SK-N-SH treated with all-trans-retinoic acid at 6 μM for 48 hours (cell line): ENCODE results near the gene DNAH1.

Source experiments
- ARNTL ChIP-seq: fragments of 450-650 bp; formaldehyde crosslinking; IDR thresholded peaks from 2 replicates; pipeline ENCODE4 v1.5.0; 2020; ENCODE audit warnings: low read depth, mild to moderate bottlenecking, moderate library complexity, borderline replicate concordance
- CSDC2 ChIP-seq: fragments of 250-450 bp; sonication (Bioruptor Pico); IDR thresholded peaks from 2 replicates; pipeline ENCODE4 v1.5.0; 2020; ENCODE audit warnings: mild to moderate bottlenecking, moderate library complexity
- ESRRG ChIP-seq: fragments of 250-450 bp; sonication (Bioruptor Pico); IDR thresholded peaks from 2 replicates; pipeline ENCODE4 v1.6.1; 2021; ENCODE audit warnings: mild to moderate bottlenecking
- RARB ChIP-seq: fragments of 250-450 bp; sonication (Bioruptor Pico); IDR thresholded peaks from 2 replicates; pipeline ENCODE4 v1.8.0; 2021; ENCODE audit warnings: mild to moderate bottlenecking, moderate library complexity
- SNAI2 ChIP-seq: fragments of 250-450 bp; sonication (Bioruptor Pico); IDR thresholded peaks from 2 replicates; pipeline ENCODE4 v1.5.0; 2020; ENCODE audit warnings: mild to moderate bottlenecking, moderate library complexity
- TCF4 ChIP-seq: fragments of 250-450 bp; sonication (Bioruptor Pico); IDR thresholded peaks from 2 replicates; pipeline ENCODE4 v1.8.0; 2021; ENCODE audit warnings: mild to moderate bottlenecking, moderate library complexity, borderline replicate concordance
- TOX ChIP-seq: fragments of 250-450 bp; sonication (Bioruptor Pico); IDR thresholded peaks from 2 replicates; pipeline ENCODE4 v1.8.0; 2021; ENCODE audit warnings: mild to moderate bottlenecking, moderate library complexity, borderline replicate concordance
- ZFP30 ChIP-seq: fragments of 450-650 bp; formaldehyde crosslinking; IDR thresholded peaks from 2 replicates; pipeline ENCODE4 v1.5.0; 2022; ENCODE audit warnings: mild to moderate bottlenecking, moderate library complexity
- ZNF565 ChIP-seq: fragments of 450-650 bp; formaldehyde crosslinking; conservative IDR thresholded peaks from 2 replicates; pipeline ENCODE4 v1.5.0; 2020; ENCODE audit warnings: low read depth, mild to moderate bottlenecking, moderate library complexity
- TF ChIP-seq, protein P1 (sequence below): fragments of 250-450 bp; sonication (Bioruptor Pico); IDR thresholded peaks from 2 replicates; pipeline ENCODE4 v1.5.1; 2020; ENCODE audit warnings: low read depth, mild to moderate bottlenecking, moderate library complexity
- TF ChIP-seq, protein P2 (sequence below): fragments of 250-450 bp; sonication (Bioruptor Pico); IDR thresholded peaks from 2 replicates; pipeline ENCODE4 v1.8.0; 2020; ENCODE audit warnings: mild to moderate bottlenecking, moderate library complexity, borderline replicate concordance

DNA sequence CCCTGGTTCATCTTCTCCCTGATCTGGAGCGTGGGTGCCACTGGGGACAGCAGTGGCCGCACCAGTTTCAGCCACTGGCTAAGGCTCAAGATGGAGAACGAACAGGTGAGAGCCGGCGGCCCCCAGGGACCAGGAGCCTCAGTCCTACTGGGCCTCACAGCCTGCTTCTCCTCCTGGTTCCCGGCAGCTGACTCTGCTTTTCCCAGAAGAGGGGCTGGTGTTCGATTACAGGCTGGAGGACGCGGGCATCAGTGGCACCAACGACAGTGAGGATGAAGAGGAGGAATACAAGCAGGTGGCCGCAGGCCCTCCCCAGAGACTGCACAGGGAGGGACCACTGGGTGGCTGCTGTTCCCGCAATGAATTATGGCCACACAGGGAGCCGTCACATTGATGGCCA is 54.4 kb downstream of the DNAH1 start:
- TF ChIP-seq, protein P1, sequence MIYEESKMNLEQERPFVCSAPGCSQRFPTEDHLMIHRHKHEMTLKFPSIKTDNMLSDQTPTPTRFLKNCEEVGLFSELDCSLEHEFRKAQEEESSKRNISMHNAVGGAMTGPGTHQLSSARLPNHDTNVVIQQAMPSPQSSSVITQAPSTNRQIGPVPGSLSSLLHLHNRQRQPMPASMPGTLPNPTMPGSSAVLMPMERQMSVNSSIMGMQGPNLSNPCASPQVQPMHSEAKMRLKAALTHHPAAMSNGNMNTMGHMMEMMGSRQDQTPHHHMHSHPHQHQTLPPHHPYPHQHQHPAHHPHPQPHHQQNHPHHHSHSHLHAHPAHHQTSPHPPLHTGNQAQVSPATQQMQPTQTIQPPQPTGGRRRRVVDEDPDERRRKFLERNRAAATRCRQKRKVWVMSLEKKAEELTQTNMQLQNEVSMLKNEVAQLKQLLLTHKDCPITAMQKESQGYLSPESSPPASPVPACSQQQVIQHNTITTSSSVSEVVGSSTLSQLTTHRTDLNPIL (CRISPR knock-in tag): no peak
- TF ChIP-seq RARB (no peak), ARNTL (CRISPR knock-in tag) (no peak), ESRRG (CRISPR knock-in tag) (no peak), TOX (no peak), SNAI2 (CRISPR knock-in tag) (no peak), TCF4 (CRISPR knock-in tag) (no peak), CSDC2 (no peak), ZFP30 (CRISPR knock-in tag) (no peak), ZNF565 (no peak)
- TF ChIP-seq, protein P2, sequence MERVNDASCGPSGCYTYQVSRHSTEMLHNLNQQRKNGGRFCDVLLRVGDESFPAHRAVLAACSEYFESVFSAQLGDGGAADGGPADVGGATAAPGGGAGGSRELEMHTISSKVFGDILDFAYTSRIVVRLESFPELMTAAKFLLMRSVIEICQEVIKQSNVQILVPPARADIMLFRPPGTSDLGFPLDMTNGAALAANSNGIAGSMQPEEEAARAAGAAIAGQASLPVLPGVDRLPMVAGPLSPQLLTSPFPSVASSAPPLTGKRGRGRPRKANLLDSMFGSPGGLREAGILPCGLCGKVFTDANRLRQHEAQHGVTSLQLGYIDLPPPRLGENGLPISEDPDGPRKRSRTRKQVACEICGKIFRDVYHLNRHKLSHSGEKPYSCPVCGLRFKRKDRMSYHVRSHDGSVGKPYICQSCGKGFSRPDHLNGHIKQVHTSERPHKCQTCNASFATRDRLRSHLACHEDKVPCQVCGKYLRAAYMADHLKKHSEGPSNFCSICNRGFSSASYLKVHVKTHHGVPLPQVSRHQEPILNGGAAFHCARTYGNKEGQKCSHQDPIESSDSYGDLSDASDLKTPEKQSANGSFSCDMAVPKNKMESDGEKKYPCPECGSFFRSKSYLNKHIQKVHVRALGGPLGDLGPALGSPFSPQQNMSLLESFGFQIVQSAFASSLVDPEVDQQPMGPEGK: no peak
